Measurements from ENCODE around the gene GDA. TPM values are rescaled to one million over a fixed set of nuclear protein-coding genes. Genes with fewer than 3 reads are reported as not detected.
"Not testable (repeated sequence)": the region's sequence is repeated elsewhere in the genome, so short reads cannot be mapped to it uniquely, and the experiment has no call there.

The GDA gene
- total RNA-seq, 1 experiment from 2014 or later, result 0.49 TPM

DNA sequence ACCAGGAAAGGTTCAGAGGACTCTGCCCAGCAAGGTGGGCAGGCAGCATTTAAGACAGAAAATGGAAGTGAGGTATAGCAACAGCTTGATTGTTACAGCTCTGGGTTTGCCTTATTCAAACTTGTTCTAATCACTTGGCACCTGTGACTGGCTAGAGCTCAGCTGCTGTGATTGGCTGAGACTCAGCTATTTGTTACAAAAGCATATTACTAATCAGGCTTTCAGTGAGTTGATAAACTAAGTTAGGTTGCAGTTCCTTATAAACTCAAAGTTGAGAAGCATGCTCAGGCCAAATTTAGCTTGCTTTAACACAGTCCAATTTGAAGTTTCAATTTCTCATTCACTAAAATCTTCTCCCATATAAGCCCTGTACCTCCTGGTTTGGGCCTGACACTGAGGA is 56.3 kb downstream of the GDA start:
- peak; percentile 10 for DNase-seq (ENCODE audit: low read depth)

DNA sequence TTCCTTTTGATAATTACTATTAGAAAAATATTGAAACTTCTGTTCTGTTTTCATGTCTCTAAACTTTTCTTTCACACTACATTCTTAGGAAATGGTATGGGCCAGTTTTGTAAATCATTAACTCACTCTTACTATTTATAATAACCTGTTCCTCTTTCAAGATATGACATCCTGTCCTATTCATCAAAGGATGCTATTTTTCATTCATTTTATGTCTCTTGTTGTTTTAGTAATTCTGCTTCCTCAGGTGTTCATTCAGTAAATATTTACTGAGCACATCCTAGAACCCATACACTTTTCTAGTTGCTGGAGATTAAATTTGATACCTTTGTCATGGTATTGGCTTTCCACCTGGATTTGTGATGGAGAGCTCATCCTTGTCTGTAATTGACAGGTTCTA is 58.0 kb downstream of the GDA start:
- DNase-seq (ENCODE audit: low read depth), result no peak

DNA sequence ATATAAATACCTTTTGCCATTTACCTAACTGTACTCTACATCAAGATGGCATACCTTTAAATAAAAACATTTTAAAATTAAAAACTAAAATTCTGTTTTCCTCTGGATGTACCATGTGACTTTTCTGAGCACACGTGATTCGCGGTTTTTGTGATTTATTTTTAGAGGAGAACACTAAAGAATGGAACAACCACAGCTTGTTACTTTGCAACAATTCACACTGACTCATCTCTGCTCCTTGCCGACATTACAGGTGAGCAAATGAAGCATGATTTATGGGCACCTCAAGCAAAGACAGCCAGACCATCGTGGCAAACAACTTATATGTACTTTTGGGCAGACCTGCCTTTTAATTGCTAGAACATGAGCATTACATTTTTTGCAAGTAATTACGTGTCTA is 61.3 kb downstream of the GDA start:
- peak; percentile 38 for DNase-seq (ENCODE audit: low read depth)

DNA sequence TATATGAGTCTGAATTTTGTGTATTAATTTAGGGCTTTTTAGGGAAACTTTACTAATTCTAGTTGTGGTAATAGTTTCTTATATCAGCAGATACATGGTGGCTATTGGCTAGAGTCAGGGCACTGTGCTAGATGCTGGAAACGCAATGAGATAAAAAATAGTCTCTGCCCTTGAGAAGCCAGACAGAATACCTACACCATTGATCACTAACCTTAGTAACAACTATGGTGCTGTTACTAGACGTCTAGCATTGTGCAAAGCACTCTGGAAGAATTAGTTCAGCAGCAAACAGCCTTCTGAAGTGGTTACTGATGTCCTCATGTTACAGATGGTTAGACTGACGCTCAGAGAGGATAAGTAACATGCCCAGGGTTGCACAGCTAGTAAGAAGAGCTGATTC is 61.8 kb downstream of the GDA start:
- no peak for DNase-seq (ENCODE audit: low read depth)

DNA sequence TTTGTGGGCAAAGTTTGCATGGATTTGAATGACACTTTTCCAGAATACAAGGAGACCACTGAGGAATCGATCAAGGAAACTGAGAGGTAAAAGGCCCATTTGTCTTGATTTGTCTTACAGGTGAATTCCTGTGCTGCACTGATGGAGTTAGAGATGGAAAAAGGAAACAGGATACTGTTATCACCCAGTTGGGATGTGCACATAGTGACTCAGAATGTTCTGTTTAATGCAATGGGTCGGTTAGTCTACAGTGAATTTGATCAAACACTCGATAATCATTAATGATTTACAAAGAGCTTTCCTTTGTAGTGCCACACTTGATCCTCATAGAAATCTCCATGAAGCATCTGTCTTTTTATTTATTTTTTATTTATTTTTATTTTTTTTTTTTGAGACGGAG is 64.7 kb downstream of the GDA start:
- no peak for DNase-seq (ENCODE audit: low read depth)

DNA sequence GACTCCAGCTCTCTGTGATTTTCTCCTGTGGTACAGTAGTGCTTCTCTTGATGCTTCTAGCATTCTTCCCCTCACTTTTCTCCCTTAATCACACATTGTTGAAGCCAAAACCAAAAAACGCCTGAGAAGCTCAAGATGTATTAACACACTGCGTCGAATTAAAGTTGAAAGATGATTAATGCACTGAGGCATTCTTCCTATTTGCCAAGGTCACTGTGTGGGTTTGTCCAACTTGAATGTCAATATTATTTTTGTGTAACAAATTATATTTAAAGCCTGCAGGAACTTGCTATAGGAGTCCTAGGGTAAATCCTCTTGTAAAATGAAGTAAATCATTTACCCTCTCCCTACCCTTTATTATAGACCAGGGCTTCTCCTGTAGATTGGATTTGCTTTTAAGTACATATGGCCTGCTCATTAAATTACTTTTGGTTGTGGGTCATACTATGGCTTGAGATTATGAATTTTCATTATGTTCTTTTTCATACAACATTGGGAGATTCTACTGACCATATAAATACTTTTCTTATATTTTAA is 68.1 kb downstream of the GDA start:
- no peak for DNase-seq (ENCODE audit: low read depth)

DNA sequence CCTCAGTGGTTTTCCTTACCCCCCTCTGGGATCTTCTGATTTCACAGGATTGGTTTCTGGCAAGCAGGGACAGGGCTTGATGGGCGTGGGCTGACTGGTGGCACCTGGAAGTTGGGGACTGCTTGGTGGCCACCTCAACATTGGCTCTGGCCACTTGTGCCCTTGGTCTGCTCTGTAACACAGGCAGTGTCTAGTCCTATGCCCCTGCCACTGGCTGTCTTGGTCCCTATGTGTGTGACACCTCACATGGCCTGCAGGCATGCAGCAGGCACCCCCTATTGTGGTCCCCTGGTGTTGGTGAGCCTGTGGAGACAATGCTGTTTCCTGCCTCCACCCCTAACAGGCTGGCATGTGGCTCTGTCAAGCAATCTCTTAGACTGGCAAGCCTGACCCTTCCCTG is 71.3 kb downstream of the GDA start:
- DNase-seq (ENCODE audit: low read depth), result no peak

DNA sequence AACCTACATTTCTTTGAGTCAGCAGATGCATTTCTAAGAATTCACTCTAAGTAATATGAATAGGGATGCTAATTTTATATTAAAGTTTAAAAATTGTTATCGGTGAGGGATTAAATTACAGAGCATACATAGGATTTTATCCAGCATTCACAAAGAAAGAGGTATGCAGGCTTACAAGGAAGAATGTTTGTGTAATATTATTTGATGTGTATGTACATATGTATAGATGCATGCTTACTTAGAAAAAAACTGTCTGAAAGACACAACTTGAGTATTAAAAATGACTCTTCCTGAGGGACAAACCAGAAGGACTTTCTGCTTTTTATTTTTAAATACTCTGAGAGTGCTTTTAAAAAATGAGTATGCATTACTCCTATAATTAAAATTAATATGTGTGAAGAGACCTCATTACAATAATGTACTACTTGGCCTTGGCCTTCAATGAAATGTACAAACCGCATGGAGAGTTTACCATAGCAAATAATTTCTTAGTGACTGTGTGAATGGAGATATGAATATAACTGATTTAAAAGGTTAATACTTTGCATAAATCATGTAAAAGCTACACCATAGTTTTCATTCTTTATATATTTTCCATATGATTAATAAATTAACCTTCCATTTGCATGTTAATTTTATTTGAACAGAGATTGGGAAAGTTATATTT is 77.0 kb downstream of the GDA start:
- no peak for DNase-seq (ENCODE audit: low read depth)

DNA sequence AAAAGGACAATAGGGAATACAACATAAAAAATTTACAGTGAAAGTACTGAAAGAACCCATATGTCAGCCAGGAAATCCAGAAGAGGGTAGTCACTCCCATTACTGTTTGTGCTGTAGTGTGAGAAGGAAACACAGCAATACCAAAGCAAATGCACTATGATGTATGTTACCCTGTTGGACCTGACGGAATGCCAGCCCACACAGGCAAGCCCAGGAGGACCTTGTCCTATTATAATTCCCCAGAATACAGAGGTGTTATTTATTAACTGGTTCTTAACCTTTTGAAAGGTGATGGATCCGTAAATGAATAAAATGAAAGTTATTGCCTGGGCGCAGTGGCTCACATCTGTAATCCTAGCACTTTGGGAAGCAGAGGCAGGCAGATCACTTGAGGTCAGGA is 79.0 kb downstream of the GDA start:
- DNase-seq (ENCODE audit: low read depth), result no peak

DNA sequence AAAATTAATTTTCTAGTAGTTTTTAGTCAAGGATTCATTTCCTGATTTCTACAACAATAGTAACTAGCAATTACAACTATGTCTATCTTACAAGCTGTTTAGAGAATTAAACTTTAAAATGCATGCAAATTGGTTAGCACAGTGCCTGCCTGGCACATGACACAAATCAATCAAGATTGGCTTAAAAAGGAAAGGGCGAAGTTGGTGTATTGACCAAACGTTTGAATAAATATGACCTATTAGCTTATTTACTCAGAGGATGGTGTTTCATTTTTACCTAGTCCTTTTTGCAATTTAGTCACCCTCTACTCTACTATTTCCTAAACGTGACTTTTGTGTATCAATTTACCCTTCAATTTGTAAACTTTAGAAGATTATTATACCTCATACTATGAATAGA is 83.5 kb downstream of the GDA start:
- DNase-seq (ENCODE audit: low read depth), result no peak

DNA sequence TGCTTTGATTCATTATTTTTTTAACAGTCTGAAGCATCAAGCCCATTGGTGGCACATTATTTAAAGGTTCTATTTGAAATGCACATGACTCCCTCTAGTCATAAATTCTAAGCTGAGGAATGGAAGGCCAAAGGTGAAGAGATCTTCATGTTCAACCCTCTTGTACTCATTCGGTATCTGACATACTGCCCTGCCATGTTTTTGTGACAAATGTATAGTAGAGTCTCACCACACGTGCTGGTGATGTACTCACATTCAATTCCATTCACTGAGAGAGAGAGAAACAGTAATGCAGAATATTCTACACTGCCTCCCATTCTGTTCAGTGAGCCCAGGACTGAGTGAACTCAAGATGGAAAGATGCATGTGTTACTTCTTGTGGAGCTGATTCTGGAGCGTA is 98.3 kb downstream of the GDA start:
- DNase-seq (ENCODE audit: low read depth), result no peak

DNA sequence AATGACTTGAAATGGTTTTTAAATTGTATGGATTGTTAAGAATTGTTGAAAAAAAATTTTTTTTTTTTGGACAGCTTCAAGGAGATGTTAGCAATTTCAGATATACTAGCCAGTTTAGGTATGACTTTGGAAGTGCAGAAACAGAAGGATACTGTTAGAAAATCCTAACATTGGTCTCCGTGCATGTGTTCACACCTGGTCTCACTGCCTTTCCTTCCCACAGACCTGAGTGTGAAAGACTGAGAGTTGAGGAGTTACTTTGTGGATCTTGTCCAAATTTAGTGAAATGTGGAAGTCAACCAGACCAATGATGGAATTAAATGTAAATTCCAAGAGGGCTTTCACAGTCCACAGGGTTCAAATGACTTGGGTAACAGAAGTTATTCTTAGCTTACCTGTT is 102.3 kb downstream of the GDA start:
- no peak for DNase-seq (ENCODE audit: low read depth)

DNA sequence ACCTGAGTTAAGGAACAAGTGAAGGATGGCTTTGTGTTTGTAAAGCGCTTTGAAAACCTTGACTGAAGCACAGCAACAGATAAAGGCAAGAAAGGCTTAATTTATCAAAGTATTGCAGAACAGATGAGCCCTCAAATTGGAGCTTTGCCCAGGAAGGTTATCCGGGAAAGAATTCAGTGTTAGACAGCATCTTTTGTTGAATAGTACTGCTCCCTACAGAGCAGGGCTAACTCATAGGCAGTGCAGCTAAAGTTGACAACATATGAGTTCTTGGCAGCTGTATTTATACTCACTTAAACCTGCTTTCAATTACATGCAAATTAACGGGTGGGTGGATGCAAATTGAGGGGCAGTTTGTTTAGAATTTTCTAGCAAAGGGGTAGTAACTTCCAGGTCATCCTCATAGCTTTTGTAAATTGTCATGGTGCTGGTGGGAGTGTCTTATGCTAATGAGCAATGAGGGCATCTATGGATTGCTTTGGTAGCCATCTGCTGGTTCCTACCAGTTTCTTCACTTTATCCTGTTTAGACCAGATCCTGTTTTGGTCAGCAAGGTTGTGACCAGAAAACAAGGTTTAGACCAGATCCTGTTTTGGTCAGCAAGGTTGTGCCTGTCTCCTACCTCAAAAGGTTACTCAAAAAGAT is 105.8 kb downstream of the GDA start:
- DNase-seq (ENCODE audit: low read depth), result no peak

DNA sequence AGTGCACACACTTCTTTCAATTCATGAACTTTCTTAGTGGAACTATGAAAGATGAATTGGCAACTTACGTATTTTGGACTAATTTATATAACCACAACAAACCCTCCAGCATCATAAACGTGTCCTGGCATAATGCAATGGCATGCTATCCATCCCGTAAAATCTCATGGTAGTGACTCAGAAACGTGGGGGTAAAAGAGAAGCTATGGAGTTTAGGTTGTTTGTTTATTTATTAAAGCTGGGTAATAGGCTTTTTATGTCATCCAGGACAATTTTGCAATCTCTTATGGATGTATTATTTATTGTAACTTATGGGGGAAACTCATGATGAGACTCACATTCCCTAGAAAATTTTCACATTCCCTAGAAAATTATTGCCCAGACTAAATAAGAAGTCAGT is 106.3 kb downstream of the GDA start:
- DNase-seq (ENCODE audit: low read depth), result peak; percentile 47

DNA sequence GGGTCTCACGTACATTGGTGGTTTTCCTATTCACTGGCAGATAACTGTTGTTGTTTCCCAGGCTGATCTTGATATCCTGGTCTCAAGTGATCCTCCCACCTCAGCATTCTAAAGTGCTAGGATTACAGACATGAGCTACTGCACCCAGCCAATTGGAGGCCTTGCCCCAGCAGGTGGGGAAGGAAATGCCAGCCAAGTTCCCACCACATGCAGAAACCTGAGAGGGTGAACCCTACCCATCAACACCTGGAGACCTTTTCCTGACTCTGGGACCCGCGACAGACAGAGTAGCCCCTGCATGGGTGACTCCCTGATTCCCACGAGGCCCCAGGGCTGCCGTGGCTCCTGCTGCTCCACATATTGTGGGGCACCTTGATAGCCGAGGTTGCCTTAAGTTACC is 107.7 kb downstream of the GDA start:
- no peak for DNase-seq (ENCODE audit: low read depth)

DNA sequence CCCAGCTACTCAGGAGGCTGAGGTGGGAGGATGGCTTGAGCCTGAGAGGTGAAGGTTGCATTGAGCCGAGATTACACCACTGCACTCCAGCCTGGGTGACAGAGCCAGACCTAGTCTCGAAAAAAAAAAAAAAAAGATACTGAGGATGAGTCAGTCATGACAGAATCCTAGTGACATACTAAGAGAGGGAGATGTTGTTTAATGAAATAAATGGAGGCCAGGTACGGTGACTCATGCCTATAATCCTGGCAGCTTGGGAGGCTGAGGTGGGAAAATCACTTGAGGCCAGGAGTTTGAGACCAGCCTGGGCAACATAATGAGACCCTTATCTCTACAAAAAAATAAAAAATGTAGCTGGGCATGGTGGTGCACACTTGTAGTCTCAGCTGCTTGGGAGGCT is 108.6 kb downstream of the GDA start:
- peak; percentile 77 for DNase-seq (ENCODE audit: low read depth)

DNA sequence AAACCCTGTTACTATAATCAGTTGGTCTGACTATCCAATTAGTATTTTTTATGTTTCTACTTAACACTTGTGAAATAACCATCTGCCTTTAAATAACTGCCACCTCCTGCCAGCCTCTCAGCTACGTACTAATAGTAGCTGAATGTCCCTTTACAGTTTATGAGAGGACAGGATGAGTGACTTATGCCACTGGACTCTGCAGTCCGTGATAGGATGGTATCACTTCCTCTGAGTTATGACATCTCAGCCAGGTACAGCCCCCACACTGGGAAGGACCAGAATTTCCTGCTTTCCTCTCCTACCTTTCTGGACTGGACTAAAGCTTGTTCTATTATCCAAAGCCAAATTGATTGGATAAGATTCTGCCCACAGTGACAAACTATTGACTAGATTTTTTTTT is 112.8 kb downstream of the GDA start:
- DNase-seq (ENCODE audit: low read depth), result no peak

DNA sequence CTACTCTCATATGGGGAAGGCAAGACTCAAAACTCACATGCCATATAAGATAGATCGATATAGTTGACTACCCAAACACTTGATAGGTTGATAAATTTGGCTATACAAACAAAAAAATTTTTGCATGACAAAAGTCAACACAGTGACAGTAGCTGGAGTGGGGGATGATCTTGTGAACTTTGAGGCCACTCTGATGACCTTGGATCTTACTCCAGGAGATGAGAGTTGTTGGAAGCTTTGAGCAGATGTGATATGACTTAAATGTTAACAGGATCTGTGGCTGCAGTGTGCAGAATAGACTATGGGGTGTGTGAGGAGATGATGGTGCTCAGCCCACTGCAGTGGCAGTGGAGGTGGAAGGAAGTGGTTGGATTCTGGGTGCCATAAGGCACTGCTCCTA is 114.3 kb downstream of the GDA start:
- no peak for DNase-seq (ENCODE audit: low read depth)

DNA sequence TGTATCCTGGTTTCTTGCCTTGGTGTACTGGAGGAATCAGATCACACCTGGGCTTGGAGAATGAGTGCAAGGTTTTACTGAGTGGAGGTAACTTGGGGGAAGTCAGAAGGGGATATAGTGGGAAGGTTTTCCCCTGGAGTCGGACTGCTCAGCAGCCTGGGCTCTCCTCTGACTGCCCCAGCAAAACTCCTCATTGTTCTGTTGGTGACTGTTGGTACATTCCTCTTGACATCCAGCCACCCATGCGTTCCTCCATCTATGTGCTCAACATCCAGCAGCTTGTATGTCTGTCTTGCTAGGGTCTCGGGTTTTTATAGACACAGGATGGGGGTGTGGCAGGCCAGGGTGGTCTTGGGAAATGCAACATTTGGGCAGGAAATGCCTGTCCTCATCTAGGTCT is 119.7 kb downstream of the GDA start:
- no peak for DNase-seq (ENCODE audit: low read depth)

DNA sequence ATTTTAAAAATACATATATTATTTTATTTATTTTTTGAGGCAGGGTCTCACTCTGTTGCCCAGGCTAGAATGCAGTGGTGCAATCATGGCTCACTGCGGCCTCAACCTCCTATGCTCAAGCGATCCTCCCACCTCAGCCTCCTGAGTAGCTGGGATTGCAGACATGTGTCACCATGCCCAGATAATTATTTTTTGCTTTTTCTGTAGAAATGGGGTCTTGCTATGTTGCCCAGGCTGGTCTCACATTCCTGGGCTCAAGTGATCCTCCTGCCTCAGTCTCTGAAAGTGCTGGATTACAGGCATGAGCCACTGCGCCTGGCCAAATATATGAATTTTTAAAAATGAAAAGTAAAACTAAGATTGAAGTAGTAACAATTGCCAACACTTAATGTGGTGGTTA is 121.1 kb downstream of the GDA start:
- DNase-seq (ENCODE audit: low read depth), result not testable (repeated sequence)

DNA sequence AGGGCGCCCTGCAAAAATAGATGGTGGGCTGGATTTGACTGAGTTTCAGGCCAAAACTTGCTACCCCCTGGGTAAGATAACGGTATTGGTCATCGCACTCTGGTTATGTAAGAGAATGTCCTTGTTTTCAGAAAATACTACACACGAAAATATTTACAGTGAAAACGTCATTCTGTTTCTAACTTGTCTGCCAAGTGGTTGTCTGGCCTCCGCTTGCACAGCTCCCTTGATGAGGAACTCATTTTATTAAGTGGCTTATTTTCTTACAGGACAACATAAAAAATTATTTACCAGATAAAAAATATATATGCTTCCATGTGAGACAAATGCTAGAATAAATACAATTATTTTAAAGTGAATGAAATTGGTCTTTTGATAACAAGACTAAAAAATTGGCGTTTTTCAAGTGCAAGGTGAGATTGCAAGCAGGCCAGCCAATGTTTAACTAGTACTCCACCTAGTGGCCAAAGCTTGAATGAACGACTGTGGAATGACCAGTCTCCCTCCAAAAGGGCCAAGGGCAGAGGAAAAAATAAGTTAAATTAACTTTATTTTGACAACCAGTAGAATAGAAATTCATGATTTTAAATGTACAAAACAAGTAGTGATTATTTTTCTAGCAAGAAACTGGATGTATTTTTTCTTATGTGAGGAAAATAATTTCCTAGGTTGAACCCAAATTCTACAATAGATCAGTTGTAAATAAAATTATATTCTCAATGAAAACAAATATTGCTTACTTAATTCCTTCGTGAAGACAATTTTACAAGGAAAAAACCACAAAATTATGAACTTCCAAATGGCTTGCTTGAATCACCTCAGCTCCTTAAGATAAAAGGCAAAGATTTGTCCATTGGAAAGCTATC is 122.6 kb downstream of the GDA start:
- DNase-seq (ENCODE audit: low read depth), result peak; percentile 64

DNA sequence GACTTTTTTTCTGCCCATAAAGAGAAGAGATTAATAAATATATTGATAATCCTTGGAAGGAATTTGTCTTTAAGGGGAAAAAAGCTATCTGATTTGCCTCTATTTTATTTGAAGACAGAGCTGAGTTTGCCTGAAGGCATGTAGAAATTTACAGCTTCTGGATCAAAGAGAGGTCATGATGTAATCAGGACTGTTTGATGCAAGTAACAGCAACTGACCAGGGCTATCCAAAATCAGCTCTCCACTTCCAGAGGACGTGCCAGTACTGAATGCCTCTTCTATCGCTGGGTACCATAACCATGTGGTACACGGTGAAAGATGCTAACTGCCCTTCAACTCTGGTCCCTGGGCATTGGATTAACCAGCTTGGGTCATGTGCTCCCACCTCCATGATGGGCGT is 125.2 kb downstream of the GDA start:
- DNase-seq (ENCODE audit: low read depth), result peak; percentile 16

DNA sequence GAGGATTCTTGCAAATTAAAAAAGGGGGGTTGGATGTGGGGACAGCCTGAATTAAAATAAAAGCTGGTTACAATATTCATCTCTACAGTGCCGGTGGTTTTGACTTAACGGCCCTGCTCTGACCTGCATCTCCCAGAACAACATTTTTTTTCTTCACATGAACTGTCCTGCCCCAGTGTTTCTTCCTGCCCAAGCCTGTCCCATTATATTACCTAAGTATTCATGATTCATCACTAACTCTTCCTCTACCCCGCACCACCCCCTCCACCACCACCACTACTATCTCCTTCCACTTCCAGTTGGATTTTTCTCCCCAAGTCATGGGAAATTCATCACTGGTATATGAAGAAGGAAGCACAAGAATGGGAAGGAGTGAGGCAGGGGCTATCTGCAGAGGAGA is 125.7 kb downstream of the GDA start:
- peak; percentile 9 for DNase-seq (ENCODE audit: low read depth)

Data from M059J (cell line).